ENCODE data around the gene SERPINF2. TPM values are rescaled to one million over a fixed set of nuclear protein-coding genes. Genes with fewer than 3 reads are reported as not detected.
"Not testable (repeated sequence)": the region's sequence is repeated elsewhere in the genome, so short reads cannot be mapped to it uniquely, and the experiment has no call there.

SERPINF2 gene
- total RNA-seq, 4 donors from 2014 or later, result 6.0 to 28.8 (median 9.1) TPM

GRCh38 chr17:1716912-1717695 is 25.6 kb upstream of the SERPINF2 start:
- TF ChIP-seq, protein P1, sequence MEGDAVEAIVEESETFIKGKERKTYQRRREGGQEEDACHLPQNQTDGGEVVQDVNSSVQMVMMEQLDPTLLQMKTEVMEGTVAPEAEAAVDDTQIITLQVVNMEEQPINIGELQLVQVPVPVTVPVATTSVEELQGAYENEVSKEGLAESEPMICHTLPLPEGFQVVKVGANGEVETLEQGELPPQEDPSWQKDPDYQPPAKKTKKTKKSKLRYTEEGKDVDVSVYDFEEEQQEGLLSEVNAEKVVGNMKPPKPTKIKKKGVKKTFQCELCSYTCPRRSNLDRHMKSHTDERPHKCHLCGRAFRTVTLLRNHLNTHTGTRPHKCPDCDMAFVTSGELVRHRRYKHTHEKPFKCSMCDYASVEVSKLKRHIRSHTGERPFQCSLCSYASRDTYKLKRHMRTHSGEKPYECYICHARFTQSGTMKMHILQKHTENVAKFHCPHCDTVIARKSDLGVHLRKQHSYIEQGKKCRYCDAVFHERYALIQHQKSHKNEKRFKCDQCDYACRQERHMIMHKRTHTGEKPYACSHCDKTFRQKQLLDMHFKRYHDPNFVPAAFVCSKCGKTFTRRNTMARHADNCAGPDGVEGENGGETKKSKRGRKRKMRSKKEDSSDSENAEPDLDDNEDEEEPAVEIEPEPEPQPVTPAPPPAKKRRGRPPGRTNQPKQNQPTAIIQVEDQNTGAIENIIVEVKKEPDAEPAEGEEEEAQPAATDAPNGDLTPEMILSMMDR (IDR thresholded peaks at IDR 0.05), result no peak
- ATAC-seq (ENCODE audit: low FRiP score), result peak; percentile 61
- peak; percentile 83 for DNase-seq (ENCODE audit: low spot score)

DNA sequence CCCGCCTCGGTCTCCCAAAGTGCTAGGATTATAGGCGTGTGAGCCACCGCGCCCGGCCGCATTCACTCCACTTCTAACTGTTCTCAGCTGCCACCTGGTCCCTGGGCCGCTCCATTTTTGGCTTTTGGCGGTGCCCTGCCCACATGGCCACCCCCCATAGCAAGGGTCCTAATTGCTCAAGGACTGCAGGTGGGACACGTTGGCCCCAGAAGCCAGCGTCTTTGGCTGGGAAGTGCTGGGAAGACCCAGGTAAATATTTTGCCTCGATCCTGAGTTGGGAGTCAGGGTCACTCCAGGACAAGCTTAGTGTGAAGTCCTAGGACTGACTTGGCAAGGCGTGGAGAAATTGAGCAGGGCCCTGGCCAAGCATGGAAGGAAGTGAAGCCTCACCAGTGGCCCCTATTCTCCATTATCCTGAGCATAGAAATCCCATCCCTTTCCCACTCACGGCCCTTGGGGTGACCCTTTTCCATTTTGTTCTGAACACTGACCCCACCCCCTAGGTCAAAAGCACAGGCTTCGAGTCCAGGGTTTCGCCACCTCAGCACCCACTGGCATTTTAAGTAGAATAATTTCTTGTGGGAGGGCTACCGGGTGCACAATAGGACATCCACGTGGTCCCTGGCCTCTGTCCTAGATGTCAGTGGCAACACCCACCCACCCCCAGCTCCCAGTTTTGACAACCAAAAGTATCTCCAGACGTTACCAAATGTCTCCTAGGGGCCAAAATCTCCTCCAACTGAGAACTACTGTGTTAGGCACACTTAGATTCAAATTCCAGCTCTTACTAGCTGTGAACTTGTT is 24.1 kb upstream of the SERPINF2 start:
- DNase-seq (ENCODE audit: low spot score) (no peak), ATAC-seq (ENCODE audit: low FRiP score) (no peak)
- TF ChIP-seq, protein P1 (IDR thresholded peaks at IDR 0.05), result no peak

GRCh38 chr17:1720856-1721386 is 21.8 kb upstream of the SERPINF2 start:
- no peak for ATAC-seq (ENCODE audit: low FRiP score)
- TF ChIP-seq, protein P1 (IDR thresholded peaks at IDR 0.05), result peak in 2 of 3 donors; percentile 40 to 92
- peak; percentile 65 for DNase-seq (ENCODE audit: low spot score)

- ATAC-seq (ENCODE audit: low FRiP score), result not testable (repeated sequence)
These were observed 20.6 kb upstream of the SERPINF2 start for GRCh38 chr17:1722022-1722421.

DNA sequence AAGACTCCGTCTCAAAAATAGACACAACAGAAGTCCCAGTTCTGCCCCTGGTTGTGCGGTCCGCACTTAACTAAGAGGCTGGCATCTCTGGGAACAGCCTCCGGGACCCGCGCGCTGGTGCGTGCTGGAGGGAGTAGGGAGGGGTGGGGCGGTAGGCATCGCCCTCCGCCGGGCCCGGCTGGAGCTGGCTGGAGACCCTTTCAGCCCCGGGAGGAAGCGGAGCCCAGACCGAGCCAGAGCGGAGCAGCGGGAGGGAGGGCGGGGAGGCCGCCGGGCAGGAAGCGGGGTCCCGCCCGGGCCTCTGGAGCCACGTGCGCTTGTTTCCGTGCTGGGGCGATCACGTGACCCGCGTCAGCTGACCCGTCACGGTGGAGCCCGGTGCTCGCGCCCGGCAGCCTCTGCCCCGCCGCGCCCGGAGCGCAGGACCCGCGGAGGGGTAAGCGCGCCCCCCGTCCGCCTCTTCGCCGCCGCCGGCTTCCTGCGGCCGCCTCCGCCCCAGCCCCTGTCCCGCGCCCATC is 18.3 kb upstream of the SERPINF2 start, which contains the start of gene WDR81:
Gene WDR81 (plus strand): TSS at position 354 of the 518 bp plus-strand sequence. CDS start 256 bp downstream, outside the sequence.
- DNase-seq (ENCODE audit: low spot score) (peak; percentile 91), ATAC-seq (ENCODE audit: low FRiP score) (peak; percentile 76)
- TF ChIP-seq, protein P1 (IDR thresholded peaks at IDR 0.05), result no peak

More at GRCh38 chr17:1722022-1722421, 20.6 kb upstream of the SERPINF2 start:
- DNase-seq (ENCODE audit: low spot score), result not testable (repeated sequence)

DNA sequence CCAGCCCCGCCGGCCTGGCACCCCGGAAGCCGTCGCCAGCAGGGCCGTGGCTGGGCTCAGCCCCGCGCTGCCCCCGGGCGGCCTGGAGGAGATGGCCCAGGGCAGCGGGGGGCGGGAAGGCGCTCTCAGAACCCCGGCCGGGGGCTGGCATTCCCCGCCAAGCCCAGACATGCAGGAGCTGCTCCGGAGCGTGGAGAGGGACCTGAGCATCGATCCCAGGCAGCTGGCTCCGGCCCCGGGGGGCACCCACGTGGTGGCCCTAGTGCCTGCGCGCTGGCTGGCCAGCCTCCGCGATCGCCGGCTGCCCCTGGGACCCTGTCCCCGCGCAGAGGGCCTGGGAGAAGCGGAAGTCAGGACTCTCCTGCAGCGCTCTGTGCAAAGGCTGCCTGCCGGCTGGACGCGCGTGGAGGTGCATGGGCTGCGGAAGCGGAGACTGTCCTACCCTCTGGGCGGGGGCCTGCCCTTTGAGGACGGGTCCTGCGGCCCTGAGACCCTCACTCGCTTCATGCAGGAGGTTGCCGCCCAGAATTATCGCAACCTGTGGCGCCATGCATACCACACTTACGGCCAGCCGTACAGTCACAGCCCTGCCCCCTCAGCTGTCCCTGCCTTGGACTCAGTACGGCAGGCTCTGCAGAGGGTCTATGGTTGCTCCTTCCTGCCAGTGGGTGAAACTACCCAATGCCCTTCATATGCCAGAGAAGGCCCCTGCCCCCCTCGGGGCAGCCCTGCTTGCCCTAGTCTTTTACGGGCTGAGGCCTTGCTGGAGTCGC is 17.6 kb upstream of the SERPINF2 start:
- DNase-seq (ENCODE audit: low spot score) (no peak), ATAC-seq (ENCODE audit: low FRiP score) (peak; percentile 46)
- TF ChIP-seq, protein P1 (IDR thresholded peaks at IDR 0.05), result no peak

Data from omental fat pad (tissue), 4 donors.